ENCODE data around the gene ELF4. TPM values are rescaled to one million over a fixed set of nuclear protein-coding genes. Genes with fewer than 3 reads are reported as not detected.

The ELF4 gene
- total RNA-seq, 1 experiment from 2014 or later: 0.81 TPM

DNA sequence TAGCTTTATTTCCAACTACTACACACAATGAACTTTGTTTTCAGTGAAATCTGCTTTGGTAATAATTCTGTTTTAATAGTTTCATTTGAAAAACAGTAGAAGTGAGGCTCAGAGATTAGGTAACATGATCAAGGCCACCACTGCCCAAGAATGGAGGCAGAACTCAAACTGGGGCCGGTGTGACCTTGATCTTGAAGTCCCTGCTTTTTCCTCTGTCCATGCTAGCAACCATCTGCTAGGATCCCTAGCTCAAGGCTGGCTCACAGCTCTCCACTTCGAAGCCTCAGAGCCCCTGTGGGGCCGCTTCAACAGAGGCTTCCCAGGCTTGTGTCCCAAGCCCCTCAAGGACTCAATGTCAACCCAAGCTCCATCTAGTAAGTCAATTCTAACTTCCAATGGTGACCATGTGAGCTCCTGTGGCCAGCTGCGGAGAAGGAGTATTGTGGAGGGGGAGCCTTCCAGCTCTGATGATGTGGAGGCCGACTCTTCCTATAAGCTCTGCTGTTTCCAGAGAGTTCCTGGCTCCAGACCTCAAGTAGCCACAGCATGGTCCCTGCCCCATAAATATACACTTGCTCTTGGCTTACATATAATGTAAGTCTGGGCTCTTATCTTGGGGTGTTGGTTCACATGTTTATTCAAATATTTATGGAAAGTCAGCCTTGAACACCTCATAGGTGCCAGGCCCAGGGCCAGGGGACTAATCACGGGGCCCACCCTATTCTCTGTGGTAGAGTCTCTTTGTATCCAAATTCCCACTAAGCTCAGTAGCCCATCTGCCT, 14.9 kb downstream of the ELF4 start:
- H3K27ac ChIP-seq (ENCODE audit: insufficient read length, low read depth, low read length): no peak overlapping the region
- H3K36me3 Mint-ChIP-seq (ENCODE audit: insufficient read depth in 1 of 3, low read depth in 3 of 3): peaks cover 0 to 2% (median 0%) of the 10 kb centered on the region in 3 experiments; a peak in 2 of 7 replicates
- H4K8ac ChIP-seq (replicated peaks; ENCODE audit: insufficient read length, low read depth, low read length): no peak overlapping the region
- H2BK5ac ChIP-seq (ENCODE audit: insufficient read length, low read length): no peak overlapping the region
- H3K14ac ChIP-seq (ENCODE audit: insufficient read depth, low read length): no peak overlapping the region
- H2AK5ac ChIP-seq (ENCODE audit: insufficient read length, low read length): no peak overlapping the region
- peaks cover 14% of the 10 kb centered on the region for H3K9me3 ChIP-seq (ENCODE audit: control insufficient read depth, low read depth, low read length)
- no peak overlapping the region for H3K9ac ChIP-seq (ENCODE audit: extremely low read depth, insufficient read length, low read length)
- no peak overlapping the region for H2AFZ ChIP-seq (ENCODE audit: low read length)
- H3K4me3 Mint-ChIP-seq: no peak overlapping the region; a peak in 1 of 5 replicates
- no peaks in the 10 kb centered on the region for H3K4me1 ChIP-seq (ENCODE audit: insufficient read depth, low read length)
- no peak overlapping the region for H3K23ac ChIP-seq (ENCODE audit: insufficient read length, low read depth, low read length)
- H4K91ac ChIP-seq (ENCODE audit: insufficient read length, low read depth, low read length): no peak overlapping the region
- H3K56ac ChIP-seq (ENCODE audit: insufficient read length, low read depth, low read length): no peak overlapping the region
- H2BK20ac ChIP-seq (ENCODE audit: low read depth, low read length, poor library complexity, severe bottlenecking): no peak overlapping the region
- H3K4me1 Mint-ChIP-seq: peaks cover 6 to 7% of the 10 kb centered on the region in 2 experiments
- DNase-seq: no peak
- no peak overlapping the region for H4K5ac ChIP-seq (ENCODE audit: insufficient read length, low read depth, low read length)
- no peak overlapping the region for H3T11ph ChIP-seq (ENCODE audit: low read length)
- H3K4me2 ChIP-seq (ENCODE audit: insufficient read depth, insufficient read length, low read length): no peak overlapping the region
- no peaks in the 10 kb centered on the region for H4K20me1 ChIP-seq (ENCODE audit: control insufficient read depth, insufficient read depth, insufficient read length)
- no peak overlapping the region for H2BK15ac ChIP-seq (ENCODE audit: low read depth, low read length)
- H2BK12ac ChIP-seq (ENCODE audit: insufficient read length, low read depth, low read length): no peak overlapping the region
- no peak overlapping the region for H3K18ac ChIP-seq (ENCODE audit: insufficient read length, low read depth, low read length)
- no peaks in the 10 kb centered on the region; the same call in none of the 2 replicates for H3K27me3 Mint-ChIP-seq (ENCODE audit: low read depth)
- no peaks in the 10 kb centered on the region for H3K79me1 ChIP-seq (ENCODE audit: insufficient read depth, low read depth, low read length, poor library complexity, severe bottlenecking)
- WGBS (ENCODE audit: extremely low coverage, insufficient read length, low lambda C conversion rate): no CpG with 5 or more reads among the region's 6 CpGs
- H3K4ac ChIP-seq (ENCODE audit: low read depth, low read length): no peak overlapping the region
- no peaks in the 10 kb centered on the region for H3K23me2 ChIP-seq (ENCODE audit: insufficient read length, low read depth, low read length, poor library complexity, severe bottlenecking)
- no peaks in the 10 kb centered on the region for H3K27me3 ChIP-seq (ENCODE audit: insufficient read depth, low read length)
- TF ChIP-seq, protein P1, sequence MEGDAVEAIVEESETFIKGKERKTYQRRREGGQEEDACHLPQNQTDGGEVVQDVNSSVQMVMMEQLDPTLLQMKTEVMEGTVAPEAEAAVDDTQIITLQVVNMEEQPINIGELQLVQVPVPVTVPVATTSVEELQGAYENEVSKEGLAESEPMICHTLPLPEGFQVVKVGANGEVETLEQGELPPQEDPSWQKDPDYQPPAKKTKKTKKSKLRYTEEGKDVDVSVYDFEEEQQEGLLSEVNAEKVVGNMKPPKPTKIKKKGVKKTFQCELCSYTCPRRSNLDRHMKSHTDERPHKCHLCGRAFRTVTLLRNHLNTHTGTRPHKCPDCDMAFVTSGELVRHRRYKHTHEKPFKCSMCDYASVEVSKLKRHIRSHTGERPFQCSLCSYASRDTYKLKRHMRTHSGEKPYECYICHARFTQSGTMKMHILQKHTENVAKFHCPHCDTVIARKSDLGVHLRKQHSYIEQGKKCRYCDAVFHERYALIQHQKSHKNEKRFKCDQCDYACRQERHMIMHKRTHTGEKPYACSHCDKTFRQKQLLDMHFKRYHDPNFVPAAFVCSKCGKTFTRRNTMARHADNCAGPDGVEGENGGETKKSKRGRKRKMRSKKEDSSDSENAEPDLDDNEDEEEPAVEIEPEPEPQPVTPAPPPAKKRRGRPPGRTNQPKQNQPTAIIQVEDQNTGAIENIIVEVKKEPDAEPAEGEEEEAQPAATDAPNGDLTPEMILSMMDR (conservative IDR thresholded peaks at IDR 0.05): no peak
- H2BK120ac ChIP-seq (ENCODE audit: low read depth, low read length, poor library complexity, severe bottlenecking): no peak overlapping the region
- no peaks in the 10 kb centered on the region for H3K79me2 ChIP-seq (ENCODE audit: insufficient read depth, low read length)
- H3K9me3 Mint-ChIP-seq: peaks cover 0 to 68% of the 10 kb centered on the region in 2 experiments; a peak in 4 of 5 replicates
- no peak overlapping the region for H3K27ac Mint-ChIP-seq

All from H9 (cell line).